HG03469 (cell line): ENCODE data around the gene RNF144A.
"Not testable (repeated sequence)": the region's sequence is repeated elsewhere in the genome, so short reads cannot be mapped to it uniquely, and the experiment has no call there.

Experiments
- ATAC-seq: cut with Tn5 transposase; IDR thresholded peaks from one replicate; pipeline ENCODE4 v1.9.1; 2021; ENCODE audit warnings: mild to moderate bottlenecking, moderate library complexity, moderate number of reproducible peaks; ENCODE audit not compliant: unreplicated experiment

Gene RNF144A, protein sequence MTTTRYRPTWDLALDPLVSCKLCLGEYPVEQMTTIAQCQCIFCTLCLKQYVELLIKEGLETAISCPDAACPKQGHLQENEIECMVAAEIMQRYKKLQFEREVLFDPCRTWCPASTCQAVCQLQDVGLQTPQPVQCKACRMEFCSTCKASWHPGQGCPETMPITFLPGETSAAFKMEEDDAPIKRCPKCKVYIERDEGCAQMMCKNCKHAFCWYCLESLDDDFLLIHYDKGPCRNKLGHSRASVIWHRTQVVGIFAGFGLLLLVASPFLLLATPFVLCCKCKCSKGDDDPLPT

DNA sequence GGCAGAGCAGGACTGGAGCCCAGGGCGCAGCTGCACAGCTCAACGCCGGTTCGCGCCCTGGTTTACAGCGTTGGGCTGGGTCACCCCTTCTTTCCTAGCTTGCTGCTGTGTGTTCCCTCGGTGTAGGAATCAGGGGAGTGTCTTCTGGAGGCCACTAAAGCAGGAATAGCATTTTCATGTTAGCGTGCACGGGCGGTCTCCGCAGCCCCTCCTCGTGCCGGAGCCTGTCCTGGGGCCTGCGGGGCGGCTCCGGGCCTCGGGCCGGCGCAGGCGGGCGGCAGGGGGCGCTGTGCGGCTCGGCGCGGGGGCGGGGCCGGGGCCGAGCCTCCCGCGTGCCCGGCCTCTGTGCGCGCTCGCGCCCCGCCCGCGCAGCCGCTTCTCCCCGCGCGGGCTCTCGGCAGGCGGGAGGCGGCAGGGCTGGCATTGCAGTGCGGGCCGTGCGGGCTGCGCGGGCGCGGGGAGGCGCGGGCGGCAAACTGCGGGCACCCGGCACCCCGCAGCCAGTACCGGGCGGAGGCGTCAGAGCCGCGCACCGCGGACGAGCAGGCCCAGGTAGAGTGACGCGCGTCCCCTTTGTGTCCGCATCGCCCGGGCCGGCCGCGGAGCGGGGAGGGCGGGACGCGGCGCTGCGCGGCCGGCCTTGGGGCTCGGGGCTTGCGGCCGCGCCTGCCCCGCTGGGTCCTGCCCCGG, at the start of gene RNF144A:
TSS of gene RNF144A (plus strand) at position 342 of the 690 bp plus-strand sequence. CDS start 79,515 bp downstream, outside the sequence.
- ATAC-seq: peak; percentile 65

DNA sequence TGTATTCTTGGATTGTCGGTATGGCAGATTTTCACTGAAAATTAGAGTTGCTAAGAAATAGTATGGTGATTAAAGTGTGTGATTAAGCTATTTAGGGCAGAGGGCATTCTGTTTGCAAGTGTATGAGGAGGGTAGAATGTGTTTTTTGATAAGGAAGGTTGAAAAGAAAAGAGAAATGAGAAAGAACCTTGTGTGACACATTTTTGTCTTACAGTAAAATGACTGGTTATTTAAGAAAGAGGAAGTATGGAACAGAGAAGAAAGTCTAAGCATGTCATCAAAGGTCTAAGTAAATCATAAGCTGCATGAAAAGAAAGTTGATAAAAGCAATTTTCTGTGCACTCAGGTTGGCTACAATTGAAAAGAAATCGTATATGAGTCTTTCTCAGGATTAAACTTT, 44.8 kb upstream of the RNF144A start:
- ATAC-seq: peak; percentile 81

DNA sequence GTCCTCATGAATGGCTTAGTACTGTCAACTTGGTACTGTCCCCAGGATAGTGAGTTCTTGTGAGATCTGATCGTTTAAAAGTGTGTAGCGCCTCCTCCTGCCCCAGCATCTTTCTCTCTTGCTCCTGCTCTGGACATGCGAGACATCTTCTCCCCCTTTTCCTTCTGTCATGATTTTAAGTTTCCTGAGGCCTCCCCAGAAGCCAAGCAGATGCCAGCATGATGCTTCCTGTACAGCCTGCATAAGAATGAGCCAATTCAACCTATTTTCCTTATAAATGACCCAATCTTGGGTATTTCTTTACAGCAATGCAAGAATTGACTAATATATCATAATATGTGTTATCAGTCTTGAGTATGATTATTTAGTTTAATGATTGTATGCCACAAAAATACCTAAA, 43.2 kb upstream of the RNF144A start:
- ATAC-seq: no peak

DNA sequence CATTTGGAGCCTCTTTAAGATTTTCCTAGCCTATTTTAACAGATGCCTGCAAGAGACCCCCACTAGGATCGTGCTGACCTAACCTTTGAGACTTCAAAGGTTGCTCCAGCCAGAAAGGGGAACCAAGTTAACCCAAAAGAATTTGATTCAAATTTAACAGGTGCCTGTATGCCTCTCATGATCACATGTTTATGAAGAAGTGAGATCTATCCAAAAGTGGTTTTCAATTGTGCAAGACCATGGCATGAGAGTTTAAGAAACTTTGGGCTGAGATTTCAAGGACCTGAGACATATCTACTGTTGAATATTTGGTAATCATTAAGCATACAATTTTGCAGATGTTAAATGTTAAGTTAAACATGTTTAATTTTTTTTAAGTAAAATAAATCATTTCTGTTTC, 40.9 kb upstream of the RNF144A start:
- ATAC-seq: no peak

DNA sequence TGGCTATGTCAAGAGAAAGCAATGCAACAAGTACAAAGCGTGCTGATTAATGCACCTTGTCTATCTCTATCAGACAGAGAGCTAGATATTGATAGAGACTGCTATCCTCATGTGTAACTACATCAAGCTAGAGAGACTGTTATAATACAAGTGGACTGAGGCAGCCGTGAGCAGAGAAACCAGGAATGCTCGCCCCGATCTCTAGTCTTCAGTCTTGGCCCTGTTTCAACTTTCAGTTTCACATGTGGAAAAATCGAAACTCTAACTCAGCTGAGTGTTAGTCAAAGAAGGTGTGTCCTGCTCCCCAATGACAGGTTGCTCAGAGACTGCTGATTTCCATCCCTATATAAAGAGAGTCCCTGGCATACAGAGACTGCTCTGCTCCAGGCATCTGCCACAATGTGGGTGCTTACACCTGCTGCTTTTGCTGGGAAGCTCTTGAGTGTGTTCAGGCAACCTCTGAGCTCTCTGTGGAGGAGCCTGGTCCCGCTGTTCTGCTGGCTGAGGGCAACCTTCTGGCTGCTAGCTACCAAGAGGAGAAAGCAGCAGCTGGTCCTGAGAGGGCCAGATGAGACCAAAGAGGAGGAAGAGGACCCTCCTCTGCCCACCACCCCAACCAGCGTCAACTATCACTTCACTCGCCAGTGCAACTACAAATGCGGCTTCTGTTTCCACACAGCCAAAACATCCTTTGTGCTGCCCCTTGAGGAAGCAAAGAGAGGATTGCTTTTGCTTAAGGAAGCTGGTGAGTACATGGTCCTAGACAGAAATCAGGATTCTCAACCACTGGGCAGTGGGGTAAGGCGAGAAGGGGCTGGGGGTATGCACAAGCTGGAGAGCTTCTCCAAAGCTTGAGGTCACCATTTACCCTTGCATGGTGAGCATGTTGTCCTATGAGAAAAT, 39.6 kb upstream of the RNF144A start, which contains the start of gene RSAD2:
TSS of gene RSAD2 (plus strand) at position 376 of the 903 bp plus-strand sequence. CDS start at position 400, 24 bp downstream.
- ATAC-seq: peak; percentile 73

DNA sequence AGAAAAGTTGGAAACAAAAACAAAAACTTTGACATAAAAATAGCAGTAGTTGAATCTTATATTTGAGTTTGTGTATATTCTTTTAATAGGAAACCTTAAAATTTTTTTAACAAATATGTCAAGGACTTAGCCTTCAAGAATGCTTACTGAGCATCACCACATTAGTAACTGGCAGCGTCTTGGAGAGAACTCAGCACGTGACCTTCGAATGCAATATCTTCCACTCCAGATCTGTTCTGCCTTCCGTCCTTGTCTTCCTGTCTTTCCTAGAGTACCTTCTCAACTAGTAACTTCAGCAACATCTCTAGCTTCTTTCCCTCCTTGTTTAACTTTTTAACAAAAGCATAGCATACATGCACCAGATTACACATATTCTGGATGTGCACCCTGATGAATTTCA, 38.7 kb upstream of the RNF144A start:
- ATAC-seq: no peak

DNA sequence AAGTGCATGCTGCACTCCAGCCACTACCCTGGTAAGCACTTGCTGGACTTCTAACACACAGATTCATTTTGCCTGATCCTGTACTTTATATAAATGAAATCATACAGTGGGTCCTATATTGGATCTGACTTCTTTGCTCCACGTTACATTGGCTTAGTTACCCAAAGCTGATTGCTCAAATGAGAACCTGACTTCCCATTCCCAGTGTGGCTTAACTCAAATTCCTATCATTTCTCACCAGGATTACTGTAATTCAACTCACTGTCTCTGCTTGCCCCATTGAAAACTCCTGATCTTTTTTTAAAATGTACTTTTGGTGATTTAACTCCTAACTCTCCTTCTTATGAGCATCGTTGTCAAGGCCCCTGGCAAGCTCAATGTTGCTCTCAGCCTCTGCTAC, 38.2 kb upstream of the RNF144A start:
- ATAC-seq: no peak

DNA sequence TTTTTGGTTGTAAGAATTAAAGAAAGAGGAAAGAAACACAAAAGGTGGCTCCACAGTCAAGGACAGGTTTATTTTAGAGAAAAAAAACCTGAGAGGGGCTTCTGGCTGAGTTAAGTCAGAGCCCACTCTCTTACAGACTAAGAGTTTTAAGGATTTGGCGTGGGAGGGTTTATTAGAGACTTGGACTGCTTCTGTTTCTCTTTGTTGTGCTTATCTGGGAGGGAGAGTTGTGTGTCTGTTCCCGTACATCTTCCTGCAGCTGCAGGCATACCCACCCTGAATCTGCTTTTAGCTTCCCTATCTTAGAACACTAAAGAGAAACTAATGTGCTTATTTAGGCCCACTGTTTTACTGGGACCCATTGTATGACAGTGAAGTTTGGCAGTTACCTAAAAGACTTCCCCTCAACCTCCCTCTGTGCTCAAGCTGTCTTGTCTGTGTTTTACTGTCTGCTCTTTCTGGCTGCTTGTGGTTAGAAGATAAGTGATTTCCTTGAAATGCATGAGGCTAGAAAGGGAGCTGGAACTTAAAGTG, 36.9 kb upstream of the RNF144A start:
- no peak for ATAC-seq

DNA sequence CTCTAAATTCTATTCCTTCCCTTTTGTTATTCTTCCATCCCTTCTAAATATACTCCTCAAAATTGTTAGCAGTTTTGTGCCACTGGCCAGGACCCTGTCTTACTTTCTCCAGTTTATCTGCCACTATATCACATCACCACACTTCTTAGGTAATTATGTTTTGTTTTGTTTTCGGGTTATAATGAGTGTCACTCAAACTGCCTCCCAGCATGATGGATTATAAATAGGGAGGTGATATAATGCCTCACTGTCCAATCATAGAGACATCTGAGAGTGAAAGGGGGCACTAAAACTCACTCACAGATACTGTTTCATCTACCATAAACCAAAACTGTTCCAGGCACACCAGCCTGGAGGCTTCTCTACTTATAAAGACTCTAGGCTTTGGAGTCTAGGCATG, 36.2 kb upstream of the RNF144A start:
- ATAC-seq: no peak

DNA sequence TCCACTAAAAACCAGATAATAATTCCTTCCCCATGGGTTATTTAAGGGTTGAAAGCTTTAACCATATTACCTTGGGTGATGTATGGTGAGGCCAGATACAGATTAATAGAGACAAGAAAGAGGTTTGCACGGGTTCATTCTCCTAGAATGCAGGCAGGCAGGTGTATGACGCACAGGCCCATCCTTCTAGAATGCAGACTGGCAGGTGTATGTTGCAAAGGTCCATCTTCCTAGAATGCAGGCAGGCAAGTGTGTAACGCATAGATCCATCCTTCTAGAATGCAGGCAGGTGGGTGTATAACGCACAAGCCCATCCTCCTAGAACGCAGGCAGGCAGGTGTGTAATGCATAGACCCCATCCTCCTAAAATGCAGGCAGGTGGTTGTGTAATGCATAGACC, 35.7 kb upstream of the RNF144A start:
- no peak for ATAC-seq

DNA sequence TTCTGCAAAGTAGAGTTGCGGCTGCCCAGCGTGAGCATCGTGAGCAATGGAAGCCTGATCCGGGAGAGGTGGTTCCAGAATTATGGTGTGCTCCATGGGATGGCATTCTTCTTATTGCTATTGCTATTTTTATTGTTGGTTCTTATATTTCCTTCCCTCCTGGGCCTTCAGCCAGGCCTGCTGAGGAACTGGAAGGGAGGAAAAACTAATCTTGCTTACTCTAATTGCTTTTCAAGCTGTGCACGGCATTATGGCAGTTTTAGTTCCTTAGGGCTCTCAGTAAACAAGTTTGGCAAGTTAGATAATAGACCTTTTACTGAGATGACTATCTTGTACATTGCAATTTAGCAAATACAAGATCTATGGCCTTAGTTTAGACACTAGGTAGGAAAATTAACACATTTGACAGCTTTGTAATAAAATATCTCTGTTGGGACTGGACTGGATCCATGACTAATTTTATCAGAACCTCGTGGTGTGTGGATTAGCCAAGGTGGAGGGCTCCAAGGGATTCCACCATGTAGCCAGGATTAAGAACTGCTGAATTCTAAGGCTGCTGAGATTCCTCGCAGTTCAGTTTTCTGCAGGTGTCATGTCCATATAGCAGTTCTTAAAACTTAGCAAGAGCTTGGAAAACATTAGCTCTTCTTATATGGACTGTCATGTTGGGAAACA, 33.6 kb upstream of the RNF144A start:
- ATAC-seq: no peak

DNA sequence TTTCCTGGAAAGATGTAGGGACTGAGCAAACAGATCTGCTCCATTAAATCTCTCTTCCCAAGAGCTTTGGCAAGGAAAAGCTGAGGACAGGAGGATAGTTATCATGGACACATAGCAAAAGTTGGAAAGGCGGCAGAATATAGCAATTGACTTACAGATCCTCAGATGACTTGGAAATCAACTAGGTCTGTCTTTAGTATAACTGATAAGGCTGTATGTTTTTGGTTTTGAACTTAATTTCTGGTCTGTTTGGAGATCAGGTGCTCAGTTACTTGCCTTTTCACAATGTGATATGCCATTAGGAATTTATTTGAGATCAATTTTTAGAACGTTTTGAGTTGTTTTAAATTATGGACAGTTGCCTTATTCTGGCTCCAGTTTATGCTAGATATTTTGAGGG, 31.7 kb upstream of the RNF144A start:
- ATAC-seq: no peak

DNA sequence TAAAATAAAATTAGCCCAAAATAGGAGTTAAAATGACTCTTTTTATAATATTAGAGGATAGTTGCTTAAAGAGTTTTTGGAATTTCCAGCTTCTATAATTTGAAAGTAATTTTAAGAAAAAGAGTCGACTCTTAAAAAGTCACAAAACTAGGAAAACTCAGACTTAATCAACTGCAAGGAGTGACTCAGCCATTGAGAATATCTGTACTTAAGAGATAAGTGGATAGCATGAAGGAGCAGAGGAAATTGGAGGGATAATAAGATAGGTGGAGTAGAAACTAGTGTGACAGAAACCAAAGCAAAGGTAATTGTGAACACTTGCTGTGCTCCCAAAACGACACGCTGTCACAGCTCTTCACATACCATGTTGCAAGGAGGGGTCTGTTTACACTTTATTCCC, 31.2 kb upstream of the RNF144A start:
- ATAC-seq: no peak

DNA sequence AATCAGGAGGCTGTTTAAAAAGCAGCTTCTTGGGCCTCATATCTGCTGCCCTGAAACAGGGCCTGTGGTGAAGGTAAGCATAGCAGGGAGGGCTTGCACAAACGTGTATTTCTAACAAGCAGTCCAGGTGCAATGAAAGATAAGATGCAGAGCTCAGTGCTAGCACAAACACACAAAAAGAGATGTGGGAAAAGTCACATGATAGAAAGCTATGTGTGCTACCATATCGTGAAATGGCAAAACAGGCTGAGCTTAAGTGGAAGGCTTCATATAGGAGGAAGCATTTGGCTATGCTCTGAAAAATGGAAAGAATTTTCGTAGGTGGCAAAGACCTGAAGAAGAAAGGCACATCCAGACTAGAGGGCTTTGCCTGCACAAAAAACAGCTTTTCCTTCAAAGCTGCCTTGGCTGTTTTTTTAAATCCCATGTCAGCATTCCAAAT, 29.4 kb upstream of the RNF144A start:
- ATAC-seq: no peak

DNA sequence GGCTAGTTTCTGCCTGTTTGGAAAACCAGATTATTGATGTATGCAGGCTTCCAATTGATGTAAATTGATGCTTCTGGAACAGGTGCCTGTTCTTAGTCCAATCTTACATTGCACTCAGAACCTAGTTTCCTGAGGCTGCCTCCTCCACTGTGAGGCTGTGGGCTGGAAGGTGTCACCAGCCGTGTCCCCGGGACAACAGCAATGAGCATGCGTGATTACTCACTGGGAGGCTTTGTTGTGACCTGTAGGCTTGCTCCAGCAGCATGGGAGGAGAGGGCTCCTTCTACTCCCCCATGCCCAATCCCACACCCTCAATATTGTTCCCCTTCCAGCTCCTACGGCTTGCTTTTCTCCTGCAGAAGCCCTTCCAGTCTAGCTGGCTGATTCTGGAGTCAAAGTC, 28.5 kb upstream of the RNF144A start:
- no peak for ATAC-seq

DNA sequence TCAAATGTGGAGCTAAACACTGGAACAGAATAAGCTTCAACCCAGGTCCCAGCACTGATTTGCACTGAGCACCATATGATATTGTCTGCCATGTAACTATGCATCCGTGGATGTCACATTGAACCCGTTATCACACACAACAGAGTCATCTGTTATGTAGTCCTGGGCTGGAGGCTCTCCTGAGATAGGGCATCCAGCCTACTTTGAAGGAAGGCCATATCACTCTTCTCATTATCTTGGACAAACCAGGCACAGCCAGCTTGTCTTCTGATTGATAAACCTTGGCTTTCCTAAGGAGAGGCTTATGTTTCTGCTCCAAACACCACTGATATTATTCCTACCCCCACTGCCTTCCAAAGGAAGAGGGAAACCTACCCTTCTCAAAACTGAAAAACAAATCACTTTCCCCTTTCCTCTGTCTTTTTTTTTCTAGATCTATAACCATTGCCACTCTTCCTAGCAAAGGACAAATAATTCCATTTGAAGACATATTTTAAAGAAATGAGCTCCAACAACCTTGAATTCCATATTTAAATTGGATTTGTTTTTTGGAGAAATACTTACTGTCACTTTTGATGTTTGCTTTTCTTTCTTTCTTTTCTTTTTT, 23.2 kb upstream of the RNF144A start:
- ATAC-seq: no peak

DNA sequence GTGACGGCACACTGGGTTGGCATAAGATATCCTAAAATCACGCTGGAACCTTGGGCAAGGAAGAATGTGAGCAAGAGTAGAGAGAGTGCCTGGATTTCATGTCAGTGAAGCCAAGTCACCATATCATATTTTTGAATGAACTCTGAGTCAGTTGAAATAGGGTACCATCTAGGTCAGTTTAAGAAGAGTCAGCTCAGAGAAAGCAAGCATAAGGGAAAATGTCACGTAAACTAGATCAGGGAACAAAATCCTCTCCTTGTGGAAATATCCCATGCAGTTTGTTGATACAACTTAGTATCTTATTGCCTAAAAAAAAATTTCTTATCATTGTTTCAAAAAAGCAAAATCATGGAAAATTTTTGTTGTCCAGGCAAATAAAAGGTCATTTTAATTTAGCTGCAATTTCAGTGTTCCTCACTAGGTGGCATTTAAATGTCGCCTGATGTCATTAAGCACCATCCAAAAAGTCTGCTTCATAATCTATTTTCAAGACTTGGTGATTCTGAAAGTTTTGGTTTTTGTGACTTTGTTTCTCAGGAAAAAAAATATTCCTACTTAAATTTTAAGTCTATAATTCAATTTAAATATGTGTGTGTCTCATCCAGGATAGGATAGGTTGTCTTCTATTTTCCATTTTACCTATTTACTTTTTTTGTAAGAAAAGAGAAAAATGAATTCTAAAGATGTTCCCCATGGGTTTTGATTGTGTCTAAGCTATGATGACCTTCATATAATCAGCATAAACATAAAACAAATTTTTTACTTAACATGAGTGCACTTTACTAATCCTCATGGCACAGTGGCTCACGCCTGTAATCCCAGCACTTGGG, 20.1 kb upstream of the RNF144A start:
- ATAC-seq: no peak

DNA sequence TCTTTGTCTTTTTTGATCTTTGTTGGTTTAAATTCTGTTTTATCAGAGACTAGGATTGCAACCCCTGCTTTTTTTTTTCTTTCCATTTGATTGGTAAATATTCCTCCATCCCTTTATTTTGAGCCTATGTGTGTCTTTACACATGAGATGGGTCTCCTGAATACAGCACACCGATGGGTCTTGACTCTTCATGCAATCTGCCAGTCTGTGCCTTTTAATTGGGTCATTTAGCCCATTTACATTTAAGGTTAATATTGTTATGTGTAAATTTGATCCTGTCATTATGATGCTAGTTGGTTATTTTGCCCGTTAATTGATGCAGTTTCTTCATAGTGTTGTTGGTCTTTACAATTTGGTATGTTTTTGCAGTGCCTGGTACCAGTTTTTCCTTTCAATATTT, 14.6 kb upstream of the RNF144A start:
- not testable (repeated sequence) for ATAC-seq

DNA sequence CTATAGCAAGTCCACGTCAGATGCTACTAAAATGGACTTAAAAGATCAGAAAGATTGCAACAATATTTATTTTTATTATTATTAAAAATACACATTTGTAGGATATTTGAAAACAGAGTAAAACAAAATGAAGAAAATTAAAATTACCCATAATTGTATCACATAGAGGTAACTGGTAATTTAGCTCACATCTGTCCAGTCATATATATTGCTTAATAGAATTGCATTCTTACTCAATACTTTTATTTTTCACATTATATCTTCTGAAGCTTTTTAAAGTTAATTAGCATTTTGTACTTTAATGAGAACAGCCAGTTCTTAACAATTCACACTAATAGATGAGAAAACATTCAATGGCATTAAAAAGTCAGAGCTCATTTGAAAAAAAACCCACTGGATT, 11.5 kb upstream of the RNF144A start:
- no peak for ATAC-seq
